NCI-H524 treated with DMSO at 0.1 percent for 48 hours (cell line): ENCODE measurements around the gene ABCA1.
"Not testable (repeated sequence)": the region's sequence is repeated elsewhere in the genome, so short reads cannot be mapped to it uniquely, and the experiment has no call there.

ENCODE experiments used
- DNase-seq: peaks from one replicate; lab custom pipeline; 2025; lab: John Stamatoyannopoulos, UW

Gene ABCA1

DNA sequence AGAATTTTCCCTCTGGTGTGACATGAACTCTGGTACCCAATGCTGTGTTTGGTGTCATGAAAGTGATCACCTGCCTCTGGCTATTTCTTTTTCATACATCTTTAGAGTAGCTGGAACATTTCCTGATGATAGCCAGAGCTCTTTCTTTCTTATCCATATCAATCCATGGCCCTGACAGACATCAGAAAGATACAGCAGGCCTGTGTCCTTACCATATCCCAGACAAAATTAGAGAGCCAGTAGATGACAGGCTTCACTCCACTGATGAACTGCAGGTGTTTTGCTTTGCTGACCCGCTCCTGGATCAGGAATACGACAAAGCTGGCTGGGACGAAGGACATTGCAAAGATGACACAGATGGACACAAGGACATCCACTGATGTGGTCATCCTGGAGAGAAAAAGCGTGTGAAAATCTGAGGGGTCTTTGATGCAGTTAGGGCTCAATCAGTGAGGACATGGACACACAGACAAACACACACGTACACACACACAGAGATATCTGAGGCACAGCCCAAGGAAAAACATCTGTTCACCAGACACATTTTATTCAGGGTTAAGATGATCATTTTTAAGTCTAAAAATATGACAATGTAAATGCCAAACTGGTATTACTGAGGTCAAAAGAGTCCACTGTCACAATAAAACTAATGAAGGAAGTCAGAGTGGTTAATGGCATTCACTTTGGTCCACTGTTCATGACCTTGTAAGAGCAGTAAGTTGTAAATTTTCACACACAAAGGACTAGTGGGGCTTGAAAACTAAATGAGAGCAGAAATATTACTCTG is 129.6 kb downstream of the ABCA1 start:
- no peak for DNase-seq

DNA sequence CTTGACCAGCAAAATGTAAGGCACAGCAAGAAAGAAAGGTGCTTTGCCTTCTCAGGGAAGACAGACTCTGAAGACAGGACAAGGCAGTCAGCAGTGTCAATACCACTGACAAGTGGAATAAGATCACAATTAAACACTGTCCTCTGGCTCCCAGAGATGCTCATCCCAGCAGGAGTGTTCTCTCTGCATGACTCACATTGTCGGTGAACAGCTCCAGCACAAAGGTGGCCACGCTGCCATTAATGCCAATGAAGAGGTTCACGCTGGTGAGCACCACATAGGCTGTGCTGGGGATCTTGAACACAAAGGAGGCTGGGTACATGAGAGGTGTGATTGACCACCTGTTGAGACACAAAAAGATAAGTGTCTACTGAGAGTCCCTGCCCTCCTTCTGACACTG is 132.1 kb downstream of the ABCA1 start:
- DNase-seq, result no peak

DNA sequence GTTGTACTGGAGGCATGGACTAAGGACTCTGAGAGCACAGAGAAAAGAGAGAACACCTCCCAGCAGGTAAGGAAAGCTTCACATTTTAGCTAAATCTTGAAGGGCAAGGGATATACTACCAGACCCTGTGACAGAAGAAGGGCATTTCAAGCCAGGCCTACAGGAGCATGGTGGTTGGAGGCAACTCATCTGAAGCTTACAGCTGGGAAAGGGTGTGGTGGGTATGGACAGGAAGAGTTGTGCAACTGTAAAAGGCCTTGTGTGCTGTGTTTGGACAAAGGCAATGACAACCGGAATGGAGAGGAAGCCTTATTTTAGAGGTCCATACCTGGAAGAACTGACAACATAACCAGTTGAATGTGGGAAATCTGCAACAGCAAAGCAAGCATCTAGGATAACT is 132.9 kb downstream of the ABCA1 start:
- DNase-seq, result no peak

DNA sequence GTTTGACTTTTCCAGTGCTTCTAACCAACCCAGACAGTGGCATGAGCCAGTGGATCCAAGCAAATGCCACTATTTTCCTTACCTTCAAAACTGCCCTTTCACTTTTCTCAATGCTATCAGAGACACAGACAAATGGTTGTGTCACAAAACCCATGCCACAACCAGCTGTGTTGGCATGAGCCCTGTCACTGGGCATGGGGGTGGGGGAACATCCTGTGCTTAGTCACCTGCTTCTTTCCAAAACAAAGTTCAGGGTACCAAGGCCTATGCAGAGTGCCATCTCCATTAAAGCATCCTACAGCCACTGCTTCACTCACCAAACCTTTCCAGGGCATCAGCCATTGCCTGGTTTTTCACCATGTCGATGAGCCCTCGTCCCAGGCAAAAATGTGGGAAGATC is 133.9 kb downstream of the ABCA1 start:
- DNase-seq, result no peak

DNA sequence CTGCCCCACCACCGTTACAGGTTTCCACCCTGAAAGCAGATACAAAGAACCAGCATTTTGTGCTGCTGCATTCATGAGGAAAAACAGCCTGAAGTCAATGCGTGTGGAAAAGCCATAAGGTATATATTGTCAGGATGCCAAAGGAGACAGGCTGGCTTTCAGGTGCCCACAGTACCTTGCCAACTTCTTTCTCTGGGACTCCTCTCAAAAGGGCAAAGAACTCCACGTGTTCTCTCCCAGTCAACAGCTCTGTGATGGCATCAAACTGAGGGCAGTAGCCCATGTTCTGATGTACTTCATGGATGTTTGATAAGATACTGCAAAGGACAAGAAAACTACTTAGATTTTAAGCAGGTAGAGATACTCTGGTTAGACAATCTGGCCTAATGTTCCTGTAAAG is 139.7 kb downstream of the ABCA1 start:
- no peak for DNase-seq

GRCh38 chr9:104787306-104788015 is 140.5 kb downstream of the ABCA1 start:
- DNase-seq, result no peak

DNA sequence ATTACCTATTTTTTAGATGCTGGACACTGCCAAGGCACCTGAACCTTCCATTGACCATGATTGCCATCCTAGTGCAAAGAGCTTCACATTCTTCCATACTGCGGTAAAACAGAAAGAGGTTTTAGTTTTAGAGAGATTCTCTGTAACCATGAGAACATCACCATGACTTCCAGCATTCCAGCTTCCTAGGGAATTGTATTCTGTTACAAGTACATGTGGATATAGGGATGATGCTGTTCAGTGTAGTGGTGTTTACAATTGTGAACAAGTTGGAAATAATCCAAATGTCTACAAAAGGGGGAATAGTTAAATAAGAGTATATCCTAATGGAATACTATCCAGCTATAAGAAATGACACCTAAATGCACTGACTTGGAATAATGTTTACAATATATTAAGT is 141.7 kb downstream of the ABCA1 start:
- DNase-seq, result no peak

DNA sequence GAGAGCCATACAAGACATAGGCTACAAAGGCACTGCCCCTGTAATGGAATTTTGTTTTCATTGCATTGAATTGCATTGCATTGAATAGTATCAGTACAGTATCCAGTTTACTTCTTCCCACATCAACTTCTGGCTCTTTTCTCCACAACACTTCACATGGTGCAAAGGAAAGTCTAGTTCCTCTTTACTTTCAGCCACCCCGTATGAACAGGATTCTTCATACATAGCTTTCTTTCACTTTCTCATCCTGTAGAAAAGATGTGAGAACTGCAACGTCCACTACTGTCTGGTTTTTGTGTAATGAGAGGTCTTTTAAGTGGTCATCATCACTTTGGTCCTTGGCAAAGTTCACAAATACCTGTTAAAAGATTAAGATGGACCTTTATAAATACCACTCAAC is 143.9 kb downstream of the ABCA1 start:
- DNase-seq, result no peak

DNA sequence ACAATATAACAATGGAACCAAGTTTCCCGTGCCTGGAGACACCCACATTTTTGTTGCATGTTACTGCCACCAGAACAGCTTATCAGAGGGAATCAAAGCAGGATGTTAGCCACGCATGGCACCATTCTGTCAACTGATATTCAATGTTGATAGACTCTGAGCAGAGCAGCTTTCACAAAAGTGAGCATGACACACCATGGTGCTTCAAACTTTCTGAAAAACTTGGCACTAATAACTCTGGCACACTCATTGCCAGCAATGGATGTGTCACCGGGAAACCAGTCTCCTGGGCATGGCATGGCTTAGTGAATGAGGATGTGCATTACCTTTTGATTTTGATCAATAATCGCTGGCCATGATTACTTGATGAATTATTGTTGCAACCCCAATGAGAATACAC is 144.4 kb downstream of the ABCA1 start:
- DNase-seq, result no peak

GRCh38 chr9:104780796-104781395 is 147.1 kb downstream of the ABCA1 start:
- DNase-seq, result no peak

DNA sequence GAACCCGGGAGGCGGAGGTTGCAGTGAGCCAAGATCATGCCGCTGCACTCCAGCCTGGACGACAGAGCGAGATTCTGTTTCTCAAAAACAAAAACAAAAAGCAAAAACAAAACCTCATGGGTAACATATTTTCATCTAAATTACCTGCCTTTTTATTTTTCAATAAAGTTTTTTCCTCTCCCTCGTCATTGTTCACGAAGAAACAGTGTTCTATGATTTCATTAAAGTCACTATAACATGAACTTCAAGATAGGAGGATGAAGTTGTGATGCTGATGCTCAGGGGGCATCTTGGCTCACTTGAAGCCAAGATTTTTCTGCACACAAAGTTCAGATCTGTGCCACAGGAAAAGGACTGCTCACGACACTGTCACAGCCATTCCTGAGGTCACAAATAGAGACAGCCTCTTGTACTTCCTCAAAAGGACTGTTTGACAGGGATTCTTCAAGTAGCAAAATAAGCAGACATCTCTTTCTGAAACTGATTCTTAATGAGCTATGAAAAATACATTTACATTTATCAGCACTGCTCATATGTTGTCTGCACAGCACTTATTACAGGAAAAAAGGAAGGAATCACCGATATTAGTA is 147.9 kb downstream of the ABCA1 start:
- no peak for DNase-seq

- DNase-seq, result no peak
Measured at GRCh38 chr9:104779334-104779733, 148.6 kb downstream of the ABCA1 start.

- DNase-seq, result no peak
Measured at GRCh38 chr9:104778802-104779201, 149.2 kb downstream of the ABCA1 start.

DNA sequence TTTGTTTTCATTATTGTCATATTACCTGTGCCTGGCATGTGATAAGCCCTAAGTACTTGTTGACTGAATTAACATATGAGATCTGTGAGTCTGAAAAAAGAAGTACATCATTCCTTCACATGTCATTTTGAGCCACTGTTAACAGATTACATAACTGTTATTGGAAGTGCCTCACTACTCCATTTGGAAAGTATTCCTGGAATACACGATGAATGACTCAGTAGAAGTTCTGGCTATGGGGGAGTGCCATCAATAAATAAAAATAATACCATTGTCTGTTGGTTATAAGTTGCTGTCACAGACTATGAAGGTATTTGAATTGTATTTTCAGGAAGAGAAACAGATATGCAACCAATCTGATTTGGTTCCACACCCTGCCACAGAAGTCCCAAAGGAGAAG is 151.2 kb downstream of the ABCA1 start:
- no peak for DNase-seq

GRCh38 chr9:104775976-104776375 is 152.0 kb downstream of the ABCA1 start:
- no peak for DNase-seq

DNA sequence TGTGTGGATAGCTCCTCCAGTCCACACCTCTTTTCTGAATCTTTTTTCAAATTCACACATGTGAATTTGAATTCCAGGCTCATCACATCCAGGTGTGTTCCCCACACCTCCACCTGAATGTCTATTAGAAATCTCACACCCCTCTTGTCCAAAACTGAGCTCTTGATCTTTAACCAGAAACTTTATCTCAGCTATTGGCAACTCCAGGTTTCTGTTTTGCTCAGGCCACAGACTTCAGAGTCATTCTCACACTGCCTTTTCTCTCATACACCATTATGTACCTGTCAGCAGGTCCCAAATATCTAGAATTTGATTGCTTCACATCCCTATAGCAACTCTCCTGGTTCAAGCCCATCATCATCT is 152.4 kb downstream of the ABCA1 start:
- DNase-seq, result no peak

DNA sequence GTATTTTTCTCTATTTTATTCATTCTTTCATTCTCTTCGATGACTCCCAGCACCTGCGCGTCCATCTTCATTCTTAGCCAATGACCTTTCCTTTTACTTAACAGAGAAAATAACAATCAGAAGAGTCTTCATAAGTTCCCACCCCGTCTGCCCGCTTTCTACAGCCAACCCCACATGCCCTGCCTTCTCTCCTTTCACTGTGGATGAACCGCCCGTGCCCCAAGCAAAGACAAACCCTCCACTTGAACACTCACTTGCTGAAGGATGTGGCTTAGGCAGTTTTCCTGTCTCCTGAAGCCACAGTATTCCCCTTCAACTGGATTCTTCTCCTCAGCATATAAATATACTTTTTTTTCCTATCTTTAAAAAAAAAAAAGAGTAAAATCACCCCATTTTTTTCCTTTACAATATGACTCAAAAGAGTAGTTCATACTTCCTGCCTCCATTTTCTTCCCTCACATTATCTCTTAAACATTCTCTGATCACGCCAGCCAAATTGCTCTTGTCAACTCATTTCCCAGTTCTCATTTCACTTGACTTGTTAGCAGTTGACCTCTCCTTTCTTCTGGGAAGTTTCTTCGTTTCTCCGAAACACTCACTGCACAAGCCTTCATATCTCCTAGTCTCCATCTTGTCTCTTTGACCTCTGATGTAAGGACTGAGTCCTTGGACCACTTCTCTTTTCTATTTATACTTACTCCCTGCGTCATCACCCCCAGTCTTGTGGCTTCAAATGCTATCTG is 153.0 kb downstream of the ABCA1 start:
- no peak for DNase-seq

- DNase-seq, result no peak
Measured at GRCh38 chr9:104774132-104774531, 153.8 kb downstream of the ABCA1 start.

DNA sequence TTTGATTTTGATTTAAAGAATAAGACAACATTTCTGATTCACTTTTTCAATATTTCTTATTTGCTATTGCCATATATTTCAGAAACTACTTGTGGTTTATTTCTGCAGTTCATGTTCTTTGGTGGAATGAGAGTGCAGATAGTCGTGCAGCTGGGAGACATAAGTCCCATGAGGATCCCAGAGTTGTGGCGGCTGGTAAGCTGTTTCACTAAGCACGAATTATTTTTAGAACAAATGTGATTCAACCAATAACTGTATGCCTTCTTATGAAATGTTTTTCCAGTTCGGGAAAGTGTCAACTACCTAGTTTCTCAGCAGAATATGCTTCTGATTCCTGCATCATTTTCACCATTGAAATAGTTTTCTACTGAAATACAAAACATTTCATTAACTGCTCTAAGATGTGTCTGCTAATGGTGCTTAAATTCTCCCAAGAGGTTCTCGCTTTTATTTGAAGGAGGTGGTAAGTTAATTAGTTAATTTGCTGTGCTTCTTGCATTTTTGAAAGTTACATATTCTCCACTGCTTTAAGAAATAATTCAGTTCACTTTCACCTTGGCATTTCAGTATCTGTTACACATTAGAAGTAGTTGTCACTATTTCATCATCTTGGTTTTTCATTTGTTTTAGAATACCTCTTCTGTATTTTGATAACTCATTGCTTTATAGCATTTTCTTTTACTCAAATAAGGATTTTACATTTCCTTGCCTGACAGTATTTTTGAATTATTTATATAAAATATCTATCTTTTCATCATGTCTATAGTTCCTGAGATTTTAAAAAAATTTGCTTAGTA is 155.0 kb downstream of the ABCA1 start:
- no peak for DNase-seq

DNA sequence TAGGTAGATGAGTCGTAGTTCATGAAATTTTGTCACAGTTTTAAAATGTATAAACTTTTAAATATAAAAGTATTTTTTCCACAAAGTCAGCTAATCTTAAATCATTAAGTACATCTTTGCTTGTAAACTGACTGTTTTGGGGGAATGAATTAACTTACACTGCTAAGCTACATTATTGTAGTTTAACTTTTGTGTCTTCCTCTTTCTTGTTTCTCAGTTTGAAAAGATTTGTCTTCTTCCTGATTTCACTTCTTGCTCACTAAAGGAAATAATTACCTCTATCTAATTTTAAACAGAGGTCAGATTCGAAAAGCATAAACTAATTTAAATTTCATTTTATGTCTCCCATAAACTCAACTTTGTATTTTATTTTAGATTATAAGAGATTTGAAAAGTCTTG is 158.3 kb downstream of the ABCA1 start:
- no peak for DNase-seq

DNA sequence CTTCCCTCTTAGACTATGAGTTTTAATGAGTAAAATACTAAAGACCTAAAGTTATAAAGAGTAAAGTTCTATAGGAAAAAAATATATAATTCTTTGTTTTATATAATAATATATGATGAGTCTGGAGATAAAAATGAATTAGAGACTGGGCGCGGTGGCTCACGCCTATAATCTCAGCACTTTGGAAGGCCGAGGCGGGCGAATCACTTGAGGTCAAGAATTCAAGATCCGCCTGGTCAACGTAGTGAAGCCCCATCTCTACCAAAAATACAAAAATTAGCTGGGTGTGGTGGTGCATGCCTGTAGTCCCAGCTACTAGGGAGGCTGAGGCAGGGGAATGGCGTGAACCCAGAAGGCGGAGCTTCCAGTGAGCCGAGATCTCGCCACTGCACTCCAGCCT is 158.9 kb downstream of the ABCA1 start:
- not testable (repeated sequence) for DNase-seq
